WI38 (cell line): ENCODE data around the gene HPCA.
A peak's percentile ranks its signal among the peaks of the same experiment; 100 is the strongest.

Experiments used
- H3K4me3 ChIP-seq: 2 replicates; pipeline ENCODE4 v1.5.1; 2011; ENCODE audit warnings: low read depth, mild to moderate bottlenecking, control low read depth, low read length
- TF ChIP-seq, protein P1 (sequence below): IDR thresholded peaks from 2 replicates; pipeline ENCODE4 v1.5.1; 2012; ENCODE audit warnings: low read depth, mild to moderate bottlenecking, control low read depth, low read length

The HPCA gene

DNA sequence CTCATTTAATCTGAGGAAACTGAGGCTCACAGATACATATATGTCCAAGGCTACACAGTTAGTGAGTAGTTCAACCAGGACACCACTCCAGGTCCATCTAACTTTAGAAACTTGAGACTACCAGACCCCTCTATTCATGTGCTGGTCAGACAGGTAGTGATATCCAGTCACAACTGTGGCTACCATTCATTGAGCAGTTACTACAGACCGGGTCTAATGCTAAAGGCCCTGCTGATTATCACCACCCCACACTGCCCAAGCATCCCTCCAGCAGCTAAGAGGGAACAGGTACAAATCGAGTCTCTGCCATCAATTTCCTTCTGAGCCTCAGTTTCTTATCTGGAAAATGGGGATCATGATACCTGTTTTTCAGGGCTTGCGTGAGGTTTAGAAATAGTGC lies 5.3 kb downstream of the HPCA start:
- no peak overlapping the region for H3K4me3 ChIP-seq
- TF ChIP-seq, protein P1, sequence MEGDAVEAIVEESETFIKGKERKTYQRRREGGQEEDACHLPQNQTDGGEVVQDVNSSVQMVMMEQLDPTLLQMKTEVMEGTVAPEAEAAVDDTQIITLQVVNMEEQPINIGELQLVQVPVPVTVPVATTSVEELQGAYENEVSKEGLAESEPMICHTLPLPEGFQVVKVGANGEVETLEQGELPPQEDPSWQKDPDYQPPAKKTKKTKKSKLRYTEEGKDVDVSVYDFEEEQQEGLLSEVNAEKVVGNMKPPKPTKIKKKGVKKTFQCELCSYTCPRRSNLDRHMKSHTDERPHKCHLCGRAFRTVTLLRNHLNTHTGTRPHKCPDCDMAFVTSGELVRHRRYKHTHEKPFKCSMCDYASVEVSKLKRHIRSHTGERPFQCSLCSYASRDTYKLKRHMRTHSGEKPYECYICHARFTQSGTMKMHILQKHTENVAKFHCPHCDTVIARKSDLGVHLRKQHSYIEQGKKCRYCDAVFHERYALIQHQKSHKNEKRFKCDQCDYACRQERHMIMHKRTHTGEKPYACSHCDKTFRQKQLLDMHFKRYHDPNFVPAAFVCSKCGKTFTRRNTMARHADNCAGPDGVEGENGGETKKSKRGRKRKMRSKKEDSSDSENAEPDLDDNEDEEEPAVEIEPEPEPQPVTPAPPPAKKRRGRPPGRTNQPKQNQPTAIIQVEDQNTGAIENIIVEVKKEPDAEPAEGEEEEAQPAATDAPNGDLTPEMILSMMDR, result no peak

DNA sequence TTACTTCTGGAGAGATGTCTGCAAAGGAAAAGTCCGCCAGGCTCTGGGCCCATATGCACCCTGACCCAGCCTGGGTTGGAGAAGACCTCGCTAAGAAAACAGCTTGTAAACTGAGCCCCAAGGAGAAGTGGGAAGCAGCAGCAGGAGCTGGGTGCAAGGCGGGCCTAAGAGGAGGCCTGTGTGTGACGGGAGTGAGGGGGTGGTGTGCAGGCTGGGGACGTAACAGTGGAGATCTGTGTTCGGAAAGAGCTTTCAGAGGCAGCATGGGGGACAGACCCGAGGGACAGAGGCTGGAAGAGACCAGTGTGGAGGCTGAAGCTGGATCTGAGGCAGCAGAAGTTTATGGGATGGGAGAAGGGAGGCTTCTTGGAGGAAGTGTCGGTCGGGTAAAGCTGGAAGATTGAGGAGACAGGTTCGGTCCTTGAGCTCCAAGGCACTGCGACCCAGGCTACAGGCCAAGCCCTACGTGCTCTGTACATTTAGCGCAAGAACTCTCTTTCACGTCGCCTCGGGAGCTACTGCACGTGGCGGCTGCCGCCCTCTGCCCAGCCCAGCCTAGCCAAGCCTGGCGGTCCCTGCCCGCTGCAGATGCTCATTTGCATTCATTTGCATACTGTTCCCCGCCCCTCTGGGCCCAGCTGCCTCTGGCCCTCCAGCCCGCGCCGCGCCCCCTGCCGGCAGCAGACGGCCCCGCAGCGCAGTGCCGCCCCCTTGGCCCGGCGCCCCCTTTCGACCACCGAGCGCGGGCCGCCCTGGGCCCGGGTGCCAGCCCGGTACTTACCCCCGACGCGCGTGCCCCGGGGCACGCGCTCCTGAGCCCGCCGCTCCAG lies 6.3 kb downstream of the HPCA start:
- peak overlapping the region; percentile 54 for H3K4me3 ChIP-seq
- TF ChIP-seq, protein P1, result no peak

DNA sequence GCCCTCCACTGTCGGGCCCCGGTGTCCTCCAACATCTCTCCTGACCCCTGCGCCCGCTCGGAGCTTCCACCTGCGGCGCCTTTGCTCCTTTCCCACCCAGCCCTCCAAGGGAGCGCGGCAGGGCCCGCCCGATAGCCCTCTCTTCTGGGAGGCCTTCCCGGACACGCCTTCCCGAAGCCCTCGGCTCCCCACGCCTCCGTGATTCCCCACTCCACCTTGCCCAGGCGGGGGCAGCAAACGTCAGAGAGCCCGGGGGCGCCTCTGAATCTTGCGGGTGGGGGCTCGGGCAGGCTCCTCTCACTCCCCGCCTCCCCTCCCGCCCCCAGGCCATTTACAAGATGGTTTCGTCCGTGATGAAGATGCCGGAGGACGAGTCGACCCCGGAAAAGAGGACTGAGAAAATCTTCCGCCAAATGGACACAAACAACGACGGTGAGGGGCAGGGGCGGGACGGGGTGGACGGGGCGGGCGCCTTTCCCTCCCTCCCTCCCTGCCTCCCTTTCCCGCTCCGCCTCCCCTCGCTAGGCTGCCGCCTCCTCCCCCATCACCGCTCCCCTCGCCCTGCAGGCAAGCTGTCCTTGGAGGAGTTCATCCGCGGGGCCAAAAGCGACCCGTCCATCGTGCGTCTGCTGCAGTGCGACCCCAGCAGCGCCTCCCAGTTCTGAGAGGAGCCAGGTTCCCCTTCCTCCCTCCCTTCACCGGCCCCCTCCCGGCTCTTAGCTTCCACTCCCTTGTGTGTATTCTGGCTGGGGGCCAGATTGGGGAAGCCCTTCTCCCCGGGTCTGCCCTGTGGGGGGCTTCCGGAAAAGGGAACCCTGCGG lies 7.1 kb downstream of the HPCA start:
- H3K4me3 ChIP-seq, result peak overlapping the region; percentile 54
- TF ChIP-seq, protein P1, result no peak

DNA sequence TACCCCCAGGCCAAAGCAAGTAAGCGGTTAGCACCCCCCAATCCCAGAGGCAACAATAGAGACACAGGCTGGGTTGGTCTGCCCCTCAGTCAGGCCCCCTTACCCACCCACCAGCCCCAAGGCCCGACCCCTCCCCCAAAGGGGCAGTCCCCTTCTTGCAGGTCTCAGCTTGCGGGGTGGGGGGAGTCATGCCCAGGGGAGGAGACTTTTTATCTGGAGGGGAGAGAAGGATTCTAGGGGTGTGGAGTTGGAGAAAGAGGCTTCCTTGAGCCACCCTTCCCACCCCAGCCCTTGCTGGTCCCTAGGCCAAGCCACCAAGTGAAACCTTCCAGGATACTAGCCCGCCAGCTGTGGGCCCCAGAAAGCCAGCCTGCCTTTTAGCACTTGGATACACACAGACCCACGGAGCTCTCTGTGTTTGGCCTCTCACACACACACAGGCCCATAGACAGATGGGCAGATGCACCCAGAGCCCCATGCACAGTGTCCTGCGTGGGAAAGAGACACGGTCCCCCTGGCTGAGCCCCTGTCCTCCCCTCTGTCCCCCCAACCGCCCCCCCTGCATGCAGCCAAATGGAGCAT lies 7.8 kb downstream of the HPCA start:
- H3K4me3 ChIP-seq, result no peak overlapping the region
- TF ChIP-seq, protein P1, result no peak

DNA sequence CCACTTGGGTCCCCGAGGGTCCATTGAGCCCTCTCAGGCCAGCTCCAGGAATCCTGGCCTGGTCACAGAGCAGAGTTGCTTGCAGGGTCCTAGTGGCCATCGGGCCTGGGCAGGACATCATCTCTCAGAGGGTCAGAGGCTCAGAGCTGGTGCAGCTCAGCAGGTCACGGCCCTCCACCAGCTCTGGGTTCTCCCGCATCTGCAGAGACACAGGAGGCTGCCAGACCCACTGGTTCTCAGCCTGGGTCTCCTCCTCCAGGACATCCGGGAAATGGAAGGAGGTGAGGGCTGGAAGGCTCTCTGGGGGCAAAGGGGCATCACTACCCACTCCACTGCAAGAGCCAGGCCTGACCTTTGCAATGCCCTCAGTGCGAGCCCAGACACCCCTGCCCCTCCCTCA lies 8.4 kb downstream of the HPCA start:
- no peak overlapping the region for H3K4me3 ChIP-seq
- TF ChIP-seq, protein P1, result no peak

DNA sequence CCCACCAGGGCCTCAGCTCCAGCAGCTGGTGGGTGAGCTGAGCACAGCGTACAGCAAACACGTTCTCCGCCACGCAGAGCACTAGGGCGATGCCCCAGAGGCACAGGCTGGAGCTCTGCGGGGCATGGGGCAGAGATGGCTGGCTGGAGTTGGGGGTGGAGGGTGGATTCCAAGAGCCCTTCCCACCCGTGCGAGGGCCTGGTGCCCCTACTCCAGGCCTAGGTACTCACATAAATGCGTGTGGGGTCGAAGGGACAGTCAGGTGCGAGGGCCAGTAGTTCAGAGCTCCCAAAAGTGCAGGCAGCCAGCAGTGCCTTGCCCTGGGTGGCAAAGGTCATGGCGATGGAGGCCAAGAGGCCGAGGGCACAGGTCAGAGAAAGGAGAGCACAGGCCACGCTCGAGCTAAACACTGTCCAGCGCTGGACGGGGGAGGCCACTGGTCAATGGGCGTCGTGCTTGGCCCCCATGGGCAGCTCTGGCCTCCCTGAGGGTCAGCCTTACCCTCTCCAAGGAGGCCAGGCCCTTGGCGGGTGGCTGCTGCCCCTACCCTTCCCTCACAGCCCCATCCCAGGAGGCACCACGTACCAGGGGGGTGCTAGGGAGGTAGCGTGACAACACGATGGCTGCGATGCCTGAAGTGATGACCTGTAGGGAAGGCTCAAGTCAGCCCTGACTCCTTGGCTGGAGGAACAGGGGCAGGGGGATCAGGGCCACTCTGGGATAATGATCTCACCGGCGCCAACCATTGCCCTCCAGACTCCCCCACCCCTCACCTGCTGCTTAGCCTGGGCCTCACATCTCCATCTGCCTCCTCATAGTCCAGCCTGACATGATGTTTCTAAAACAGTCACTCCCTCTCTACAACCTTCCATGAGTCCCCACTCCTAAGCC lies 9.3 kb downstream of the HPCA start:
- no peak overlapping the region for H3K4me3 ChIP-seq
- TF ChIP-seq, protein P1, result no peak
